NB4 (cell line): ENCODE results near the gene CD101.

ENCODE experiments used
- DNase-seq: peaks from one replicate; pipeline ENCODE4 v3.0.0; 2010; ENCODE audit warnings: low read depth
- H3K4me3 ChIP-seq: one replicate; pipeline ENCODE4 v1.5.1; 2011; ENCODE audit warnings: mild to moderate bottlenecking, low read depth, low read length, moderate library complexity
- MYC ChIP-seq: IDR thresholded peaks from 2 replicates; pipeline ENCODE4 v1.6.1; 2011; ENCODE audit warnings: low read depth, low read length
- POLR2A ChIP-seq: IDR thresholded peaks from 2 replicates; pipeline ENCODE4 v1.6.1; 2011; ENCODE audit warnings: mild to moderate bottlenecking; ENCODE audit not compliant: insufficient read length; ENCODE audit errors: extremely low read depth
- TF ChIP-seq, protein P1 (sequence below): IDR thresholded peaks from 2 replicates; pipeline ENCODE4 v1.6.1; 2011; ENCODE audit warnings: low read depth, low read length
- TF ChIP-seq, protein P2 (sequence below): IDR thresholded peaks from one replicate; pipeline ENCODE4 v1.5.1; 2012; ENCODE audit warnings: low read depth, low read length

Gene CD101

DNA sequence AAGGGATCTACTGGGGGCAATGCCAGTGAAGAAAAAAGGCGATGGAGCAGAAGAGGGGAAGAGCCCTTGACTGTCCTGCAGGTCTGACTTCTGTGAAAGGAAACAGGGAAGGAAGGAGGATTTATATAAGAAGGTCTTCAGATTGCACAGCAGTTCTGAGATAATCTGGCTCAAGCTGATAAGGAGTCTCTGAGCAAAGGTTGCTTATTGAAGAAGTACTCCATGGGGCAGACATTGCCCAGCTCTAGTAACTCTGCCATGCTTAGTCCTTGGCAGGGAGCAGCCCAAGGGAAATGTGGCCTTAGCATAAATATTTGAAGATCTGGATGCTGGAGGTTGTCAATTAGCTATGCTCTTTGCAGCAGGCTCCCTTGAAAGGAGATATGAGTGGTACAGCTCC is 42.7 kb downstream of the CD101 start:
- DNase-seq = no peak
- TF ChIP-seq, protein P1, sequence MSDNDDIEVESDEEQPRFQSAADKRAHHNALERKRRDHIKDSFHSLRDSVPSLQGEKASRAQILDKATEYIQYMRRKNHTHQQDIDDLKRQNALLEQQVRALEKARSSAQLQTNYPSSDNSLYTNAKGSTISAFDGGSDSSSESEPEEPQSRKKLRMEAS = no peak
- TF ChIP-seq POLR2A (no peak), MYC (no peak)
- TF ChIP-seq, protein P2, sequence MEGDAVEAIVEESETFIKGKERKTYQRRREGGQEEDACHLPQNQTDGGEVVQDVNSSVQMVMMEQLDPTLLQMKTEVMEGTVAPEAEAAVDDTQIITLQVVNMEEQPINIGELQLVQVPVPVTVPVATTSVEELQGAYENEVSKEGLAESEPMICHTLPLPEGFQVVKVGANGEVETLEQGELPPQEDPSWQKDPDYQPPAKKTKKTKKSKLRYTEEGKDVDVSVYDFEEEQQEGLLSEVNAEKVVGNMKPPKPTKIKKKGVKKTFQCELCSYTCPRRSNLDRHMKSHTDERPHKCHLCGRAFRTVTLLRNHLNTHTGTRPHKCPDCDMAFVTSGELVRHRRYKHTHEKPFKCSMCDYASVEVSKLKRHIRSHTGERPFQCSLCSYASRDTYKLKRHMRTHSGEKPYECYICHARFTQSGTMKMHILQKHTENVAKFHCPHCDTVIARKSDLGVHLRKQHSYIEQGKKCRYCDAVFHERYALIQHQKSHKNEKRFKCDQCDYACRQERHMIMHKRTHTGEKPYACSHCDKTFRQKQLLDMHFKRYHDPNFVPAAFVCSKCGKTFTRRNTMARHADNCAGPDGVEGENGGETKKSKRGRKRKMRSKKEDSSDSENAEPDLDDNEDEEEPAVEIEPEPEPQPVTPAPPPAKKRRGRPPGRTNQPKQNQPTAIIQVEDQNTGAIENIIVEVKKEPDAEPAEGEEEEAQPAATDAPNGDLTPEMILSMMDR = no peak
- H3K4me3 ChIP-seq = no peak overlapping the region

DNA sequence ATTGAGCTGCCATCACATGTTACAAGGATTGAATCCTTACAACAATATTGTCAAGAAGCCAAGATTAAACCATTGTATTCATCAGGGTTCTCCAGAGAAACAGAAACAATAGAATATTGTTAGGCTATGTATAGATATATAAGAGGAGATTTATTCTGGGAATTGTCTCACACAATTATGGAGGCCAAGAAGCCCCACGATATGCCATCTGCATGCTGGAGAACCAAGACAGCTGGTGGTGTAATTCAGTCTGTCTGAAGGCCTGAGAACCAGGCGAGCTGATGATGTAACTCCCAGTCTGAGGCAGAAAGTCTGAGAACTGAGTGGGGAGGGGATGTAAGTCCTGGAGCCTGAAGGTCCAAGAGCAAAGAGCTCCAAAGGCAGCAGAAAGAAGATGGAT is 44.1 kb downstream of the CD101 start:
- TF ChIP-seq MYC (no peak), POLR2A (no peak)
- TF ChIP-seq, protein P2 = no peak
- TF ChIP-seq, protein P1 = no peak
- H3K4me3 ChIP-seq = no peak overlapping the region
- DNase-seq = no peak

DNA sequence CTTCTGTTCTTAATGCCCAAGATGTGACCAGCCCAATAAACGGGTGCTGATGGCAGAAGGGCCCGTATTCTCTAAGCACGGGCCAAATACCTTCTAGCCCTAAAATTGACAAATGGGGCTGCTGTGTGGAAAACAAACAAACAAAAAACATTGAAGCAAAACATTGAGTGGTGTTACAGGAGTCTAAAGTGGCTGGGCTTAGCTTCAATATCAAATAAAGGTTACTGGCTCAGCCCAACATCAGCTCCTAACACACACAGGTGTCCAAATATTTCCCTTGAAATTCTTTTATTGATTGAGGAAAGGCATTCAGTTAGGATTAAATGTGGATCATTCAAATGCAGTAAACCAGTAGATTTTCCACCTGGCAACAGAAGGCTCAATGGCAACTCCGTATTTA is 45.2 kb downstream of the CD101 start:
- no peak overlapping the region for H3K4me3 ChIP-seq
- DNase-seq = no peak
- TF ChIP-seq, protein P1 = no peak
- TF ChIP-seq MYC (no peak), POLR2A (no peak)
- TF ChIP-seq, protein P2 = no peak

DNA sequence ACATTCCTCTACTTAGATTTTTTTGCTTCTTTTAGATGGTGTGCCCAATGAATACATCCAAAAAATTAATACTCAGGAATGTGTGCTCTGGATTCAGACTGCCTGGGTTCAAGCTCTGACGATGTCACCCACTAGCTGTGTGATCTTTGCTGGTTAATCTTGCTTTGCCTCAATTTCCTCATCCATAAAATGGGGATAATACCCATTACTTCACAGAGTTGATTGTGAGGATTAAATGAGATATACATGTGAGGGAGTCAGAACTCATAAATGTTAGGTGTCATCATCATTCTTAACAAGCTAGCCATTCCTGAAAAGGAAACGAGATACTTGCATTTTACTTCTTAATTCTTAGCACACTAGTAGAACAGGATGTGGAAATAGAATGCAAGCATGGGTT is 45.7 kb downstream of the CD101 start:
- DNase-seq = no peak
- no peak for TF ChIP-seq MYC
- TF ChIP-seq, protein P2 = no peak
- TF ChIP-seq, protein P1 = no peak
- TF ChIP-seq POLR2A = no peak
- no peak overlapping the region for H3K4me3 ChIP-seq

DNA sequence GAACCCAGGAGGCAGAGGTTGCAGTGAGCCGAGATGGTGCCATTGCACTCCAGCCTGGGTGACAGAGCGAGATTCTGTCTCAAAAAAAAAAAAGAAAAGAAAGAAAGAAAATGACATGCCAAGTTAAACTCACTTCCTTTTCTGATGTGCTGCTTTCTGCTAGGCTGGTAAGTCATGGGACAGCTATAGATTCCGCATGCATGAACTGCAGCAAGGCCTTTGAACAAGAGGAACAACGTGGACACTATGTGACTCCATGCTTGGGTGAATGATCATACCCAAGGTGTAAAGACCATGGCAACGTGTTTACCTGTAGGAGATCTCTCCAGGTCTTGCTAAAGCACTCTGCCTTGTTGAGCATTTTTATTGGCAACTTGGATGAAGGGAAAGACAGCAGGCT is 48.3 kb downstream of the CD101 start:
- DNase-seq = no peak
- no peak overlapping the region for H3K4me3 ChIP-seq
- TF ChIP-seq POLR2A = no peak
- TF ChIP-seq, protein P1 = no peak
- TF ChIP-seq, protein P2 = no peak
- no peak for TF ChIP-seq MYC
